ENCODE measurements around the gene LMF1. TPM values are rescaled to one million over a fixed set of nuclear protein-coding genes. Genes with fewer than 3 reads are reported as not detected.

The LMF1 gene
- polyA plus RNA-seq, 3 donors = 5.9 to 14.7 (median 10.6) TPM

- peak overlapping the region; percentile 84 to 86 for H3K4me3 Mint-ChIP-seq
- H3K4me1 ChIP-seq (ENCODE audit: control insufficient read depth in 1 of 2, insufficient read depth in 2 of 2, low read length in 2 of 2) = peaks cover 12 to 21% of the 10 kb centered on the region in 2 donors
- WGBS (ENCODE audit: insufficient coverage) = under 1% methylated on average over 39 of the region's 42 CpGs
Observed at GRCh38 chr16:970386-970765, 408 bp downstream of the LMF1 start.

More at GRCh38 chr16:970386-970765, 408 bp downstream of the LMF1 start:
- peaks cover 0 to 15% of the 10 kb centered on the region in 2 donors for H3K27me3 ChIP-seq (ENCODE audit: control insufficient read depth in 2 of 2, insufficient read depth in 2 of 2, low read length in 2 of 2)
- Mint-ChIP-seq H3K9me3 (peaks cover 13 to 33% (median 19%) of the 10 kb centered on the region in 7 donors), H3K36me3 (peaks cover 21 to 34% of the 10 kb centered on the region in 2 donors), H3K27ac (peak overlapping the region in 4 of 7 donors; percentile 46 to 80 (median 64)), H3K4me1 (peaks cover 11% of the 10 kb centered on the region), H3K27me3 (ENCODE audit: low read depth in 3 of 3) (peaks cover 10 to 25% (median 10%) of the 10 kb centered on the region in 3 donors)
- H3K79me2 ChIP-seq (ENCODE audit: insufficient read depth, low read length) = no peaks in the 10 kb centered on the region
- TF ChIP-seq CTCF (IDR thresholded peaks at IDR 0.05) = no peak
- intact Hi-C loops (cut with micrococcal nuclease) = loop anchor here in 1 of 2 donors (2.0 kb wide), 1 partner anchor 164 kb away; no protein-coding TSS in a partner anchor
- H3K36me3 ChIP-seq (replicated peaks in 1 of 2; ENCODE audit: control insufficient read depth in 1 of 2, insufficient read depth in 2 of 2, low read length in 2 of 2) = peaks cover 2 to 20% of the 10 kb centered on the region in 2 donors
- peak overlapping the region; percentile 60 to 90 (median 86) for H3K4me3 ChIP-seq (replicated peaks in 1 of 3; ENCODE audit: low read depth in 2 of 3, low read length in 3 of 3)
- peak overlapping the region; percentile 97 for H3K4me2 ChIP-seq (replicated peaks; ENCODE audit: extremely low read depth, low read length, poor library complexity, severe bottlenecking)
- H3K9me3 ChIP-seq (replicated peaks in 1 of 2; ENCODE audit: control insufficient read depth in 1 of 2, insufficient read depth in 1 of 2, low read length in 2 of 2) = peaks cover 13 to 31% of the 10 kb centered on the region in 2 donors
- DNase-seq = no peak
- H2AFZ ChIP-seq (ENCODE audit: insufficient read depth, low read depth, low read length, poor library complexity, severe bottlenecking) = peak overlapping the region; percentile 99
- H3K9ac ChIP-seq (ENCODE audit: insufficient read depth, low read length, poor library complexity, severe bottlenecking) = peak overlapping the region; percentile 89
- peak overlapping the region; percentile 42 to 80 for H3K27ac ChIP-seq (ENCODE audit: low read depth in 1 of 2, low read length in 2 of 2)
- H4K20me1 ChIP-seq (ENCODE audit: insufficient read depth, low read length) = no peaks in the 10 kb centered on the region

Measured in CD14-positive monocyte (primary cell).